ENCODE data around the gene DCC. TPM values are rescaled to one million over a fixed set of nuclear protein-coding genes. Genes with fewer than 3 reads are reported as not detected.
"Not testable (repeated sequence)": the region's sequence is repeated elsewhere in the genome, so short reads cannot be mapped to it uniquely, and the experiment has no call there.

DCC gene
- total and polyA plus RNA-seq, 2 donors (not counting 1 experiment from before 2014, with no cell fraction given): 0.14 TPM; not detected in 1

DNA sequence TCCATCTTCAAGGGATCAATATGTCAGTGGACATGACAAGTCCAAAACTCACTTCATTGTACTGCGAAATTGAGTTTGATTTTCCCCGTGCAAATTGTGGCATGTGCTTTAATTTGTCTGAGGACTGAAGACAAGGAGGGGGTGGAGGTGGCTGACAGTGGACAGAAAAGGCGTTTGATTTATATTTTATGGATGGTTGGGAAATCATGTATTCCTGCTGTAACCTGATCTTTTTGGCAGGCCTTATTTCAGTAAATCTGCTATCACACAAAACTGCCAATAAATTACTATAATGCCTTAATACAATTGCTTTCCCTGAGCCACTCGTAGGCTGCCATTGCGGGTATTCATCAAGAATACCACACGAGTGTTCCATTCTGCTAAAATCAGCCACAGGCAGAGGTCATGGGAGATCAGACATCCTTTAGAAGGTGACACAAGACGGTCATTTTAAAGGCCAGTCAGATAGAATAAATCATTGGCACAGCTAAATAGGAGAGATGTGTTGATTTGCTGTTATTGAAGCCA is 1164.0 kb downstream of the DCC start:
- H3K4me1 ChIP-seq (ENCODE audit: control insufficient read depth, extremely low read depth, insufficient read depth, low read length): no peaks in the 10 kb centered on the region
- no peaks in the 10 kb centered on the region for H4K20me1 ChIP-seq (ENCODE audit: control insufficient read depth, extremely low read depth, insufficient read depth, low read length)
- H3K9me3 ChIP-seq (ENCODE audit: control insufficient read depth, insufficient read depth, low read depth, low read length): no peaks in the 10 kb centered on the region
- no peak for DNase-seq (ENCODE audit: low read depth in 2 of 2)
- H3K36me3 ChIP-seq (ENCODE audit: control insufficient read depth, insufficient read depth, low read length): no peaks in the 10 kb centered on the region
- H3K4me2 ChIP-seq (ENCODE audit: extremely low read depth, insufficient read depth, low read length): no peak overlapping the region
- H3K27ac ChIP-seq (ENCODE audit: insufficient read depth, low read length): no peak overlapping the region
- no peak overlapping the region for H2AFZ ChIP-seq (ENCODE audit: low read length)
- no peaks in the 10 kb centered on the region for H3K79me2 ChIP-seq (ENCODE audit: control insufficient read depth, insufficient read depth, low read length)
- no peak overlapping the region for H3K4me3 ChIP-seq (replicated peaks in 1 of 4; ENCODE audit: control extremely low read depth in 1 of 4, insufficient read depth in 1 of 4, low read depth in 3 of 4, low read length in 4 of 4)
- H3K9ac ChIP-seq (ENCODE audit: insufficient read depth, low read length): no peak overlapping the region
- no peaks in the 10 kb centered on the region for H3K27me3 ChIP-seq (ENCODE audit: control insufficient read depth, insufficient read depth, low read length)
- TF ChIP-seq EZH2 (IDR thresholded peaks at IDR 0.05; ENCODE audit: low read length, missing control alignments): no peak
- TF ChIP-seq, protein P1, sequence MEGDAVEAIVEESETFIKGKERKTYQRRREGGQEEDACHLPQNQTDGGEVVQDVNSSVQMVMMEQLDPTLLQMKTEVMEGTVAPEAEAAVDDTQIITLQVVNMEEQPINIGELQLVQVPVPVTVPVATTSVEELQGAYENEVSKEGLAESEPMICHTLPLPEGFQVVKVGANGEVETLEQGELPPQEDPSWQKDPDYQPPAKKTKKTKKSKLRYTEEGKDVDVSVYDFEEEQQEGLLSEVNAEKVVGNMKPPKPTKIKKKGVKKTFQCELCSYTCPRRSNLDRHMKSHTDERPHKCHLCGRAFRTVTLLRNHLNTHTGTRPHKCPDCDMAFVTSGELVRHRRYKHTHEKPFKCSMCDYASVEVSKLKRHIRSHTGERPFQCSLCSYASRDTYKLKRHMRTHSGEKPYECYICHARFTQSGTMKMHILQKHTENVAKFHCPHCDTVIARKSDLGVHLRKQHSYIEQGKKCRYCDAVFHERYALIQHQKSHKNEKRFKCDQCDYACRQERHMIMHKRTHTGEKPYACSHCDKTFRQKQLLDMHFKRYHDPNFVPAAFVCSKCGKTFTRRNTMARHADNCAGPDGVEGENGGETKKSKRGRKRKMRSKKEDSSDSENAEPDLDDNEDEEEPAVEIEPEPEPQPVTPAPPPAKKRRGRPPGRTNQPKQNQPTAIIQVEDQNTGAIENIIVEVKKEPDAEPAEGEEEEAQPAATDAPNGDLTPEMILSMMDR (conservative IDR thresholded peaks at IDR 0.05 in 1 of 2, IDR thresholded peaks at IDR 0.05 in 1 of 2; ENCODE audit: low read depth in 1 of 2, low read length in 2 of 2): no peak

DNA sequence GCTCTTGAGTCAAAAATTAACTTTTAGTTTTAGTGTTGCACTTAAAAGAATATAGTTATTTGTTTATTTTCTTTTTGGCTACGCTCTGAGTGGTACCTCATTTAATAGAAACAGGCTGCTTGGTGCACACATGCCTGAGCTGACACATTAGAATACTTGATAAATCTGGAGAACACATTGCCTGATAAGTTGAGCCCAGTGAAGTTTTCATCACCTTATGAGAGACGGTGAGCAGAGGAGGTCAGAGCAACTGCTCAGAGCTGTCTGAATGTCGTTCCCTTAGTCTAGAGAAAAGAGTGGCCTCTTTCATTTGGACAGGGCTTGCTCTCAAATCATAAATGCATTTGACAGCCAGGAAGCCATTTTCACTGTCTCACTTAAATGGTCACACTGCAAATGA is 1168.5 kb downstream of the DCC start:
- H3K9ac ChIP-seq (ENCODE audit: insufficient read depth, low read length): no peak overlapping the region
- no peak for DNase-seq (ENCODE audit: low read depth in 2 of 2)
- no peak overlapping the region for H3K4me3 ChIP-seq (replicated peaks in 1 of 4; ENCODE audit: control extremely low read depth in 1 of 4, insufficient read depth in 1 of 4, low read depth in 3 of 4, low read length in 4 of 4)
- H3K27me3 ChIP-seq (ENCODE audit: control insufficient read depth, insufficient read depth, low read length): no peaks in the 10 kb centered on the region
- H2AFZ ChIP-seq (ENCODE audit: low read length): no peak overlapping the region
- no peaks in the 10 kb centered on the region for H3K36me3 ChIP-seq (ENCODE audit: control insufficient read depth, insufficient read depth, low read length)
- H3K27ac ChIP-seq (ENCODE audit: insufficient read depth, low read length): no peak overlapping the region
- no peaks in the 10 kb centered on the region for H3K4me1 ChIP-seq (ENCODE audit: control insufficient read depth, extremely low read depth, insufficient read depth, low read length)
- TF ChIP-seq, protein P1 (conservative IDR thresholded peaks at IDR 0.05 in 1 of 2, IDR thresholded peaks at IDR 0.05 in 1 of 2; ENCODE audit: low read depth in 1 of 2, low read length in 2 of 2): no peak
- no peak for TF ChIP-seq EZH2 (IDR thresholded peaks at IDR 0.05; ENCODE audit: low read length, missing control alignments)
- no peak overlapping the region for H3K4me2 ChIP-seq (ENCODE audit: extremely low read depth, insufficient read depth, low read length)
- no peaks in the 10 kb centered on the region for H4K20me1 ChIP-seq (ENCODE audit: control insufficient read depth, extremely low read depth, insufficient read depth, low read length)
- H3K79me2 ChIP-seq (ENCODE audit: control insufficient read depth, insufficient read depth, low read length): no peaks in the 10 kb centered on the region
- H3K9me3 ChIP-seq (ENCODE audit: control insufficient read depth, insufficient read depth, low read depth, low read length): no peaks in the 10 kb centered on the region

DNA sequence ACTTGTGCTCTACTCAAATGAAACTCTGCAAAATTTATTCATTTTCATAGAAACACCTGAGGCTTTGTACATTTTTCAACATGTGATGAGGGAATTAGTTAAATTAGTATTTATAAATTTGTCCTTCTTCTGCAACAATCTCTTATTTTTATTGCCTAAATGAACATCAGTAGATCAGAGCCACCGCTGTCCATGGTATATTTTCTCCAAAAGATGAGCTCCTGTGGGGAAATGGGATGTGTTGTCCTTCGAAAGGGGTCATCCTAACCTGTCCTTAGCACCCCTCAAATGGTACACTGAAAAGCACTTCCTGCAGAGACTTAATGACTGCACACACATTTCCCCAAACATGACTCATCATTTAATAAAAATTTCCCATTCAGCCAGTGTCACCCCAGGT is 1169.9 kb downstream of the DCC start:
- H3K4me1 ChIP-seq (ENCODE audit: control insufficient read depth, extremely low read depth, insufficient read depth, low read length): no peaks in the 10 kb centered on the region
- no peak for DNase-seq (ENCODE audit: low read depth in 2 of 2)
- H3K9me3 ChIP-seq (ENCODE audit: control insufficient read depth, insufficient read depth, low read depth, low read length): no peaks in the 10 kb centered on the region
- H3K27me3 ChIP-seq (ENCODE audit: control insufficient read depth, insufficient read depth, low read length): no peaks in the 10 kb centered on the region
- TF ChIP-seq EZH2 (IDR thresholded peaks at IDR 0.05; ENCODE audit: low read length, missing control alignments): no peak
- TF ChIP-seq, protein P1 (conservative IDR thresholded peaks at IDR 0.05 in 1 of 2, IDR thresholded peaks at IDR 0.05 in 1 of 2; ENCODE audit: low read depth in 1 of 2, low read length in 2 of 2): no peak
- H3K27ac ChIP-seq (ENCODE audit: insufficient read depth, low read length): no peak overlapping the region
- no peaks in the 10 kb centered on the region for H3K79me2 ChIP-seq (ENCODE audit: control insufficient read depth, insufficient read depth, low read length)
- no peak overlapping the region for H2AFZ ChIP-seq (ENCODE audit: low read length)
- H4K20me1 ChIP-seq (ENCODE audit: control insufficient read depth, extremely low read depth, insufficient read depth, low read length): no peaks in the 10 kb centered on the region
- no peaks in the 10 kb centered on the region for H3K36me3 ChIP-seq (ENCODE audit: control insufficient read depth, insufficient read depth, low read length)
- no peak overlapping the region for H3K4me3 ChIP-seq (replicated peaks in 1 of 4; ENCODE audit: control extremely low read depth in 1 of 4, insufficient read depth in 1 of 4, low read depth in 3 of 4, low read length in 4 of 4)
- no peak overlapping the region for H3K9ac ChIP-seq (ENCODE audit: insufficient read depth, low read length)
- no peak overlapping the region for H3K4me2 ChIP-seq (ENCODE audit: extremely low read depth, insufficient read depth, low read length)

DNA sequence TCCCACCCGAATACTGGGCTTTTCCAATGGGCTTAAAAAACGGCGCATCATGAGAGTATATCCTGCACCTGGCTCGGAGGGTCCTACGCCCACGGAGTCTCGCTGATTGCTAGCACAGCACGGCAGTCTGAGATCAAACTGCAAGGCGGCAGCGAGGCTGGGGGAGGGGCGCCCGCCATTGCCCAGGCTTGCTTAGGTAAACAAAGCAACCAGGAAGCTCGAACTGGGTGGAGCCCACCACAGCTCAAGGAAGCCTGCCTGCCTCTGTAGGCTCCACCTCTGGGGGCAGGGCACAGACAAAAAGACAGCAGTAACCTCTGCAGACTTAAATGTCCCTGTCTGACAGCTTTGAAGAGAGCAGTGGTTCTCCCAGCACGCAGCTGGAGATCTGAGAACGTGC is 1171.7 kb downstream of the DCC start:
- not testable (repeated sequence) for H2AFZ ChIP-seq (ENCODE audit: low read length); H3K4me3 ChIP-seq (replicated peaks in 1 of 4; ENCODE audit: control extremely low read depth in 1 of 4, insufficient read depth in 1 of 4, low read depth in 3 of 4, low read length in 4 of 4); H3K4me1 ChIP-seq (ENCODE audit: control insufficient read depth, extremely low read depth, insufficient read depth, low read length)

More for the DNA sequence above, 1171.7 kb downstream of the DCC start:
- not testable (repeated sequence) for H3K9me3 ChIP-seq (ENCODE audit: control insufficient read depth, insufficient read depth, low read depth, low read length); H3K9ac ChIP-seq (ENCODE audit: insufficient read depth, low read length); H4K20me1 ChIP-seq (ENCODE audit: control insufficient read depth, extremely low read depth, insufficient read depth, low read length); H3K36me3 ChIP-seq (ENCODE audit: control insufficient read depth, insufficient read depth, low read length); DNase-seq (ENCODE audit: low read depth in 2 of 2); H3K79me2 ChIP-seq (ENCODE audit: control insufficient read depth, insufficient read depth, low read length); H3K4me2 ChIP-seq (ENCODE audit: extremely low read depth, insufficient read depth, low read length); H3K27me3 ChIP-seq (ENCODE audit: control insufficient read depth, insufficient read depth, low read length); H3K27ac ChIP-seq (ENCODE audit: insufficient read depth, low read length)

All from fibroblast of lung (primary cell).